Cardiac atrium fibroblast (primary cell): ENCODE data around the gene P2RY4. TPM values are rescaled to one million over a fixed set of nuclear protein-coding genes. Genes with fewer than 3 reads are reported as not detected.

ENCODE experiments used
- total RNA-seq: library from RNA; depleted of rRNA; stranded (reverse); fragments of >200 nt; gene quantifications from 2 replicates; pipeline ENCODE4 v1.2.3, GENCODE V29; 2015

P2RY4 gene
- total RNA-seq = not detected in 2 replicates

GRCh38 chrX:70260104-70260503, at the start of gene P2RY4:
TSS of gene P2RY4 (minus strand) at chrX:70260204. CDS start at chrX:70259624, 580 bp downstream.

GRCh38 chrX:70289793-70290770, 30.1 kb upstream of the P2RY4 start, which contains the start of the genes KIF4A and PDZD11:
TSS of gene KIF4A (plus strand) at chrX:70290104. CDS start at chrX:70290459, 355 bp downstream.
TSS of gene PDZD11 (minus strand) at chrX:70289927. CDS start at chrX:70289341, 586 bp downstream.

GRCh38 chrX:70281951-70282350, 21.9 kb upstream of the P2RY4 start, which contains the start of gene RAB41:
TSS of gene RAB41 (plus strand) at chrX:70282172. CDS start at chrX:70282218, 46 bp downstream.

GRCh38 chrX:70268034-70268433, 8.0 kb upstream of the P2RY4 start, which contains the start of gene ARR3:
TSS of gene ARR3 (plus strand) at chrX:70268334. CDS start at chrX:70269386, 1,052 bp downstream.

GRCh38 chrX:70234355-70234754, 25.6 kb downstream of the P2RY4 start, which contains the start of gene AWAT1:
TSS of gene AWAT1 (plus strand) at chrX:70234655. CDS start at chrX:70234696, 41 bp downstream.

Other genes with a start within 250 kb of the P2RY4 start
- gene AWAT2, start 210.3 kb downstream of the P2RY4 start, total RNA-seq = not detected in 2 replicates
- gene OTUD6A, start 197.7 kb downstream of the P2RY4 start, total RNA-seq = not detected in 2 replicates
- gene IGBP1, start 126.8 kb downstream of the P2RY4 start, total RNA-seq = 51.5 and 59.9 TPM in 2 replicates
- not detected in 2 replicates for gene DGAT2L6, start 82.7 kb downstream of the P2RY4 start, total RNA-seq
- gene AWAT1, start 25.5 kb downstream of the P2RY4 start, total RNA-seq = not detected in 2 replicates
- gene ARR3, start 8.1 kb upstream of the P2RY4 start, total RNA-seq = not detected in 2 replicates
- not detected in 2 replicates for gene RAB41, start 22.0 kb upstream of the P2RY4 start, total RNA-seq
- 41.3 and 69.0 TPM in 2 replicates for gene PDZD11, start 29.7 kb upstream of the P2RY4 start, total RNA-seq
- gene KIF4A, start 29.9 kb upstream of the P2RY4 start, total RNA-seq = 3.2 and 5.0 TPM in 2 replicates
- 1.5 TPM in 1 of 2 replicates, not detected in the other for gene GDPD2, start 163.1 kb upstream of the P2RY4 start, total RNA-seq
- 3.4 and 8.5 TPM in 2 replicates for gene DLG3, start 184.6 kb upstream of the P2RY4 start, total RNA-seq